Activated T-helper 17 cell treated with anti-CD3 and anti-CD28 coated beads, Interleukin-2, amount 50 U/mL, for 72 hours (primary cell): Measurements from ENCODE around the gene ZDHHC18. TPM values are rescaled to one million over a fixed set of nuclear protein-coding genes. Genes with fewer than 3 reads are reported as not detected.

Experiments
- ATAC-seq: fragments of 150-1000 bp; cut with Tn5 transposase; replicated peaks from 2 replicates; pipeline ENCODE4 v1.10.0; 2021; ENCODE audit warnings: mild to moderate bottlenecking, moderate library complexity
- H3K27ac Mint-ChIP-seq: one replicate; pipeline ENCODE4 v1.8.0; 2022; ENCODE audit warnings: mixed read lengths
- H3K27me3 Mint-ChIP-seq: one replicate; pipeline ENCODE4 v1.8.0; 2022; ENCODE audit warnings: mixed read lengths
- H3K36me3 Mint-ChIP-seq: one replicate; pipeline ENCODE4 v1.8.0; 2022; ENCODE audit warnings: low read depth, mild to moderate bottlenecking, mixed read lengths
- H3K4me1 Mint-ChIP-seq: one replicate; pipeline ENCODE4 v1.8.0; 2022; ENCODE audit warnings: mixed read lengths
- H3K4me3 Mint-ChIP-seq: one replicate; pipeline ENCODE4 v1.8.0; 2022; ENCODE audit warnings: mild to moderate bottlenecking, mixed read lengths
- H3K9me3 Mint-ChIP-seq: one replicate; pipeline ENCODE4 v1.8.0; 2022; ENCODE audit warnings: mixed read lengths
- total RNA-seq, 2 donors: library from RNA; stranded (reverse); gene quantifications; one replicate each; pipeline ENCODE4 v1.2.3, GENCODE V29; 2022

ZDHHC18 gene
- total RNA-seq = 10 to 100 TPM; 84.3 to 86.1 TPM

GRCh38 chr1:26826261-26827105, at the start of gene ZDHHC18:
TSS of gene ZDHHC18 (plus strand) at chr1:26826688. CDS start at chr1:26826805, 117 bp downstream.
- peak within 1 kb of the TSS; percentile 99 for H3K27ac Mint-ChIP-seq
- peak within 1 kb of the TSS; percentile 99 for H3K4me3 Mint-ChIP-seq
- H3K27me3 Mint-ChIP-seq = no peaks in the 10 kb centered on the region
- H3K4me1 Mint-ChIP-seq = peaks cover 34% of the 10 kb centered on the region
- no peaks in the 10 kb centered on the region for H3K9me3 Mint-ChIP-seq
- peaks cover 53% of the 10 kb centered on the region for H3K36me3 Mint-ChIP-seq
- ATAC-seq = peak; percentile 81

GRCh38 chr1:26779098-26779668, 47.3 kb upstream of the ZDHHC18 start:
- Mint-ChIP-seq H3K27me3 (no peaks in the 10 kb centered on the region), H3K4me3 (no peak overlapping the region)

GRCh38 chr1:26780344-26780957, 46.0 kb upstream of the ZDHHC18 start:
- H3K4me1 Mint-ChIP-seq = peaks cover 37% of the 10 kb centered on the region
- H3K36me3 Mint-ChIP-seq = peaks cover 77% of the 10 kb centered on the region
- ATAC-seq = peak; percentile 56
- H3K4me3 Mint-ChIP-seq = no peak overlapping the region
- H3K9me3 Mint-ChIP-seq = no peaks in the 10 kb centered on the region
- no peaks in the 10 kb centered on the region for H3K27me3 Mint-ChIP-seq
- no peak overlapping the region for H3K27ac Mint-ChIP-seq

More at GRCh38 chr1:26779098-26779668, 47.3 kb upstream of the ZDHHC18 start:
- Mint-ChIP-seq H3K36me3 (peaks cover 90% of the 10 kb centered on the region), H3K4me1 (peaks cover 28% of the 10 kb centered on the region), H3K27ac (peak overlapping the region; percentile 66), H3K9me3 (no peaks in the 10 kb centered on the region)
- ATAC-seq = no peak

- Mint-ChIP-seq H3K36me3 (peaks cover 68% of the 10 kb centered on the region), H3K27me3 (no peaks in the 10 kb centered on the region), H3K4me3 (no peak overlapping the region), H3K9me3 (no peaks in the 10 kb centered on the region), H3K4me1 (peaks cover 46% of the 10 kb centered on the region), H3K27ac (peak overlapping the region; percentile 73)
- peak; percentile 34 for ATAC-seq
Observed at GRCh38 chr1:26781206-26781825, 45.2 kb upstream of the ZDHHC18 start.

GRCh38 chr1:26782521-26783212, 43.8 kb upstream of the ZDHHC18 start:
- Mint-ChIP-seq H3K4me1 (peaks cover 58% of the 10 kb centered on the region), H3K27ac (peak overlapping the region; percentile 73), H3K9me3 (no peaks in the 10 kb centered on the region), H3K4me3 (no peak overlapping the region), H3K27me3 (no peaks in the 10 kb centered on the region), H3K36me3 (peaks cover 63% of the 10 kb centered on the region)
- no peak for ATAC-seq

GRCh38 chr1:26783646-26784022, 42.9 kb upstream of the ZDHHC18 start:
- Mint-ChIP-seq H3K27ac (no peak overlapping the region), H3K36me3 (peaks cover 57% of the 10 kb centered on the region), H3K4me1 (peaks cover 55% of the 10 kb centered on the region), H3K4me3 (no peak overlapping the region), H3K9me3 (no peaks in the 10 kb centered on the region), H3K27me3 (no peaks in the 10 kb centered on the region)
- no peak for ATAC-seq

GRCh38 chr1:26784023-26784871, 42.2 kb upstream of the ZDHHC18 start:
- peaks cover 58% of the 10 kb centered on the region for H3K4me1 Mint-ChIP-seq
- no peaks in the 10 kb centered on the region for H3K9me3 Mint-ChIP-seq

GRCh38 chr1:26784886-26785285, 41.6 kb upstream of the ZDHHC18 start:
- Mint-ChIP-seq H3K27me3 (no peaks in the 10 kb centered on the region), H3K27ac (peak overlapping the region; percentile 100), H3K4me1 (peaks cover 61% of the 10 kb centered on the region), H3K4me3 (peak overlapping the region; percentile 91), H3K36me3 (peaks cover 53% of the 10 kb centered on the region), H3K9me3 (no peaks in the 10 kb centered on the region)
- no peak for ATAC-seq

More at GRCh38 chr1:26784023-26784871, 42.2 kb upstream of the ZDHHC18 start:
- no peaks in the 10 kb centered on the region for H3K27me3 Mint-ChIP-seq
- no peak overlapping the region for H3K27ac Mint-ChIP-seq
- peaks cover 57% of the 10 kb centered on the region for H3K36me3 Mint-ChIP-seq
- no peak overlapping the region for H3K4me3 Mint-ChIP-seq
- no peak for ATAC-seq

- Mint-ChIP-seq H3K27me3 (no peaks in the 10 kb centered on the region), H3K36me3 (peaks cover 53% of the 10 kb centered on the region), H3K4me3 (peak overlapping the region; percentile 91), H3K9me3 (no peaks in the 10 kb centered on the region), H3K4me1 (peaks cover 70% of the 10 kb centered on the region), H3K27ac (peak overlapping the region; percentile 100)
- ATAC-seq = no peak
Observed at GRCh38 chr1:26785611-26786436, 40.7 kb upstream of the ZDHHC18 start.

GRCh38 chr1:26786437-26787380, 39.8 kb upstream of the ZDHHC18 start:
- ATAC-seq = no peak
- Mint-ChIP-seq H3K27ac (peak overlapping the region; percentile 100), H3K36me3 (peaks cover 53% of the 10 kb centered on the region), H3K27me3 (no peaks in the 10 kb centered on the region), H3K4me1 (peaks cover 74% of the 10 kb centered on the region), H3K9me3 (no peaks in the 10 kb centered on the region), H3K4me3 (peak overlapping the region; percentile 91)

- Mint-ChIP-seq H3K9me3 (no peaks in the 10 kb centered on the region), H3K27me3 (no peaks in the 10 kb centered on the region), H3K4me3 (peak overlapping the region; percentile 91), H3K27ac (peak overlapping the region; percentile 100), H3K36me3 (peaks cover 50% of the 10 kb centered on the region), H3K4me1 (peaks cover 71% of the 10 kb centered on the region)
- peak; percentile 63 for ATAC-seq
Observed at GRCh38 chr1:26787381-26787705, 39.1 kb upstream of the ZDHHC18 start.
